ENCODE results near the gene CHODL.

The CHODL gene, protein sequence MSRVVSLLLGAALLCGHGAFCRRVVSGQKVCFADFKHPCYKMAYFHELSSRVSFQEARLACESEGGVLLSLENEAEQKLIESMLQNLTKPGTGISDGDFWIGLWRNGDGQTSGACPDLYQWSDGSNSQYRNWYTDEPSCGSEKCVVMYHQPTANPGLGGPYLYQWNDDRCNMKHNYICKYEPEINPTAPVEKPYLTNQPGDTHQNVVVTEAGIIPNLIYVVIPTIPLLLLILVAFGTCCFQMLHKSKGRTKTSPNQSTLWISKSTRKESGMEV

DNA sequence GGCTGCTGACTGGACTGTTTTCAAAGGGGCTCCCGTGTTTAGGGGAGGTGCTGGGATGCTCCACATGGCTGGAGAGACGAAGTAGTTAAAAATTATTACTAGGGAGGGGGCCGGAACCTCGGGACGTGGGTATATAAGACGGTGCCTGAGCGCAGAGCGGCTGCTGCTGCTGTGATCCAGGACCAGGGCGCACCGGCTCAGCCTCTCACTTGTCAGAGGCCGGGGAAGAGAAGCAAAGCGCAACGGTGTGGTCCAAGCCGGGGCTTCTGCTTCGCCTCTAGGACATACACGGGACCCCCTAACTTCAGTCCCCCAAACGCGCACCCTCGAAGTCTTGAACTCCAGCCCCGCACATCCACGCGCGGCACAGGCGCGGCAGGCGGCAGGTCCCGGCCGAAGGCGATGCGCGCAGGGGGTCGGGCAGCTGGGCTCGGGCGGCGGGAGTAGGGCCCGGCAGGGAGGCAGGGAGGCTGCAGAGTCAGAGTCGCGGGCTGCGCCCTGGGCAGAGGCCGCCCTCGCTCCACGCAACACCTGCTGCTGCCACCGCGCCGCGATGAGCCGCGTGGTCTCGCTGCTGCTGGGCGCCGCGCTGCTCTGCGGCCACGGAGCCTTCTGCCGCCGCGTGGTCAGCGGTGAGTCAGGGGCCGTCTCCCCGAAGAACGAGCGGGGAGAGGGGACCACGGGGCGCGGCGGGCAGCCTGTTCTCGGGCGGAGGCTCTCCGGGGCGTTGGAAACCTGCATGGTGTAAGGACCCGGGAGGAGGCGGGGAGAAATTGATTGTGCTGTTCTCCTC lies at the start of gene CHODL:
Gene CHODL (plus strand): TSS at position 163 of the 793 bp plus-strand sequence. CDS start 391 bp downstream, at position 554.
- no peak for DNase-seq (ENCODE audit: low read depth, low spot score)

DNA sequence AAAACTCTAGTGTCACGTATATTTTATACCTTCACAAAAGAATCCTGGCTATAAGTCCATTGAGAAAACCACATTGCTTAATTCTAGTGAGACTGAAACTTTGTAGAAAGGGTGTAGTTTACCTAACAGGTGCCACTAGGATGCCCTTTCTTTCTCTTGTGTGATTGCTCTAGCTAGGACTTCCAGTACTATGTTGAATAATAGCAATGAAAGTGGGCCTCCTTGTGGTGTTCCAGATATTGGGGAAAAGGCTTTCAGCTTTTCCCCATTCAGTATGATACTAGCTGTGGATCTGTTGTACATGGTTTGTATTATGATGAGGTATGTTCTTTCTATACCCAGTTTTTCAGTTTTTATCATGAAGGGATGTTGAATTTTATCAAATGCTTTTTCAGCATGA lies 39.7 kb upstream of the CHODL start:
- no peak for DNase-seq (ENCODE audit: low read depth, low spot score)

DNA sequence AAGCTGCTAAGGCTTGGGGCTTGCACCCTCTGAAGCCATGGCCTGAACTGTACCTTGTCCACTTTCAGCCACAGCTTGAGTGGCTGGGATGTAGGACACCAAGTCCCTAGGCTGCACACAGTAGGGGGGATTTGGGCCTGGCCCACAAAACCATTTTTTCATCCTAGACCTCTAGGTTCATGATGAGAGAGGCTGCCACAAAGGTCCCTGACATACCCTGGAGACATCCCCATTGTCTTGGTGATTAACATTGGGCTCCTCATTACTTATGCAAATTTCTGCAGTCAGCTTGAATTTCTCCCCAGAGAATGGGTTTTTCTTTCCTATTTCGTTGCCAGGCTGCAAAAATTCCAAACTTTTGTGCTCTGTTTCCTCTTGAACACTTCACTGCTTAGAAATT lies 26.3 kb upstream of the CHODL start:
- DNase-seq (ENCODE audit: low read depth, low spot score), result no peak

DNA sequence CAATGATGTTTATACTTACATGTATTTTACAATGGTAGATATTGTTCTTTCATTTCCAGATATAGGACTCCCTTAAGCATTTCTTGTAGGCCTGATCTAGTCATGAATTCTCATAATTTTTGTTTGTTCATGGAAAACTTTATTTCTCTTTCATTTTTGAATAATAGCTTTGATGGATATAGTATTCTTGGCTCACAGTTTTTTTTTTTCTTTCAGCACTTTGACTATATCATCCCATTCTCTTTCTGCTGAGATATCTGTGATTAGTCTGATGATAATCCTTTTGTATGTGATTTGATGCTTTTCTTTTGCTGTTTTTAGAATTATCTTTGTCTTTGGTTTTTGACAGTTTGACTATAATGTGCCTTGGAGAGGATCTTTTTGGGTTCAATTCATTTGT lies 24.1 kb upstream of the CHODL start:
- no peak for DNase-seq (ENCODE audit: low read depth, low spot score)

DNA sequence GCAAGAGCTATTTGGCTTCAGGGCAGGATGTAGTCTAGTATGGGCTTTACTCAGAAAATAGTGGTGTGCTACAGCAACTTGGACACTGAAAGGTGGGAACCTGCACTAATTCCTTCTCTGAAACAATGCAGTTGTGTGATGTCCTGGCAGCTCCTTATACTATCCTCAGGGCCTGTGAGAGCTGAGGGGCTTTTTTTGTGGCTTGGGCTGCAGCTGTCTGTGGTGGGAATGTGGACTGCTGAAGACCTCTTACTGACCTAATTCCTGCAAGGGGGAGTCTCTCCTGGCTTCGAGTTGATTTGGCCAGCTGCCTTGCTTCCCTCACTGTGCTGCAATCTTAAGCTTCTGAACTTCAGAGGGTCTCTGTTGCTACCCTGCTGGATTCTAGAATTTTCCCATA lies 22.3 kb upstream of the CHODL start:
- no peak for DNase-seq (ENCODE audit: low read depth, low spot score)

DNA sequence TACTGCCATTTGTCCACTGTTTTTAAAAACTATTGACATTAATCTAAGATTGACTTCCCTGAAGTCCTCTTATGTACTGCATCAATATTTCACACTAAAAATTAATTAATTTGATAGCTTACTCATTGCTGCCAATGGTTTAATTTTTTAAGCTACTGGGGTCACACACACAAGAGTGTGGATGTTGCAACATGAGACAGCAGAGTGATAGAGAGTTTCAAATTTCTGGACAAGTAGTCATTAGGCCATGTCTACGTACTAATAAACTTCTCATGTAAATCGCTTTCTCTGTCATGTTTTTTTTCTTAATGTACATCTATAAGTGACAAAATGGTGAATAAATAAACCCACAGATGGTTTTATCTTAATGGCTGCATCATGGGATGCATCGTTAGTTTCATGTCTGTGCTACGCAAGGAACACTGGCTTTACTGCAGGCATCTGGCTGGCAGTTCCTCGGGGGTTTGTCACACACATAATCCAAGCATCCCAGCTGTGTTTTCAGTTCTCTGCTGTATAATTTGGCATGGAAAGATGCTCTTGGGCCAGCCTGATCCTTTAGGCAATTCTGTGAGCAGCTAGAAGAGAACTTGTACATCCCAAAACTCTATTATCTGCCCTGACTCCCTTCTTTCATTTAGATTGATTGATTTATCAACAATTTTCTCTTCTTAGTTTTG lies 16.4 kb upstream of the CHODL start:
- no peak for DNase-seq (ENCODE audit: low read depth, low spot score)

DNA sequence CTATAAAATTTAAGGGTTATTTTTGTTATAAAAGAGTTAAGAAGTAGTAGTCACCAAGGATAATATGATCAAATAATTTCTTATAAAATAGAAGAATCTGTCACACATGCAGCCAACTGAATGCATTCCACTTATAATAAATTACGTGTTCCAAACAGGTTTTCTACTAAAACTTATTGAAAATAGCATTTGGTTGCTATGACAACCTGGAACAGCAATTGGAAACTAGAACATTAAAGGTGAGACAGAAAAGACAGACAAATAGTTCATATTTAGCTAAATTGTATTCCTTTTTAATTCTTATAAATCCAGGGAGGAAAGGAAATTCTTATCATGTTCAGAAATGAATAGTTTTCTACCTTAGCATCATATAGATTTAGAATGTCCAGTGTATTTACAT lies 9.1 kb upstream of the CHODL start:
- DNase-seq (ENCODE audit: low read depth, low spot score), result no peak

DNA sequence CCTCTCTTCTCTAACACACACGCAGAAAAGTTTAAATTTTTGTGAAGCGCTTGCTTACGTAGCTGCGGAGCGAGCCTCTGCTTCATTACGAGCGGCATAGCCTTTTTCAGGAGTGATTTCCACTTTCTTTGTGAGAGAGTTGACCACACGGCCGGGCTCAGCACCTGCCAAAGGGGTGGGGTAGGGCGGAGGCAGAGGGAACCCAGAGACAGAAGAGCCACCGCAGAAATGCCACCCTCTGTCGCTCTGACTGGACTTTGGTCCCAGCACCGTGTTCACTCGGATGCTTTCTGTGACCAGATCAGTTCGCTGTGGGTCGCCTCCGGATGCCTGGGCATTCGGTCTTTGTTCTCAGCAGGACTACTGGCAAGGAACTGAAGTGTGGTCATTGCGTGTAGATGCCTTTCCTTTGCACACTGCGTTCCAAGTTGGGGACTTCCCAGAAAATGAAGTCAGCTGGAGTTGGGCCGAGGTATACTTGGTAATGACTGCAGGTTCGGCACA lies 883 bp downstream of the CHODL start:
- no peak for DNase-seq (ENCODE audit: low read depth, low spot score)

DNA sequence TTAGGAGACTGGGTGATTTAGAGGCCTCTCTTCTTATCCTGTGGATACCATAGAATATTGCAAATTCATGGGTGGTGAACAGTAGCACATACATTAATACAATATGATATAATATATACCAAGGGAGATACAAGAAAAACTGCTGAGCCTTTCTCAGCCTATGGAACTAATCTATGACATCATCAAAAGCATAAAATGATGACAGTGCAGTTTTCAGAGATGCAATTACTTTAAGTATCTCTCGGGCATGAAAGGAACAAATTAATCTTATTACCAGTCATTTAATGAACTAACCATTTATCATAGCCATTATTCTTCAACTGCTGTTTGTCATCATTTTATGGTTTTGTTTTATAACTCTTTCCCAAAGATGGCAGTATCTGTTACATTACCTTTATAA lies 3.5 kb downstream of the CHODL start:
- DNase-seq (ENCODE audit: low read depth, low spot score), result no peak

DNA sequence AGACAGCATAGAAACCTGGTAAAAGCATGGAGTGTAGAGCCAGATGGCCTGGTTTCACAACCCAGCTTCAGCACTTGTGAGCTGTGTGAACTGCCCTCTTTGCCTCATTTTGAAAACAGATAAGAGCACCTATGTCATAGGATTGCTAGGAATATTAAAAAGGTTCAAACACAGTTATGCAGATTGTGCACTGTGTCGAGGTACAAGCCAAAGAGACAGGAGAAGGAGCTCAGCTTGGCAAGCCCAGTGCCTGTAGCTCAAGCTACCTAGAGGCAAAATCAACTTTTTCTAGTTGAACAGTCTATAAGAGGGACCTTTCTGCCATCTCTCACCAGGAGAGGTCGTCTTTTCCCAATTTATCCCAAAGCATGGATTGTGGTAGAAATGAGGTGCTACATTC lies 5.0 kb downstream of the CHODL start:
- DNase-seq (ENCODE audit: low read depth, low spot score), result no peak

DNA sequence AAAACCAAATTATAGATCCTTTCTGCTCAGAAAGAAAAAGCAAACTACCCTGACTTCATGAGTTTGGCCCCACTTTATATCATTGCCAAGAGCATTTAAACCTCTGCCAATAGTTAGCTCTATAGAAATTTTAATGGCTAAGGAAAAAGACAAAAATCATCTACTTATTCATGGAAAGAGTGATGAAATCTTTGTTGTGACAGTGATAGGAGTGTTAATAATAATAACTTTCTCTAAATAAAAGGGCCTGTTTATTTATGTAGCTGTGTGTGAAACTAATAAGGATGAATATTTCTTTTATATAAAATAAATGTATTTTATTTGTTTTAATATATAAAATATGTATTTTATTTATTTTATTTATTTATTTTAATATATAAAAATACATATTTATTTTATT lies 6.4 kb downstream of the CHODL start:
- DNase-seq (ENCODE audit: low read depth, low spot score), result no peak

DNA sequence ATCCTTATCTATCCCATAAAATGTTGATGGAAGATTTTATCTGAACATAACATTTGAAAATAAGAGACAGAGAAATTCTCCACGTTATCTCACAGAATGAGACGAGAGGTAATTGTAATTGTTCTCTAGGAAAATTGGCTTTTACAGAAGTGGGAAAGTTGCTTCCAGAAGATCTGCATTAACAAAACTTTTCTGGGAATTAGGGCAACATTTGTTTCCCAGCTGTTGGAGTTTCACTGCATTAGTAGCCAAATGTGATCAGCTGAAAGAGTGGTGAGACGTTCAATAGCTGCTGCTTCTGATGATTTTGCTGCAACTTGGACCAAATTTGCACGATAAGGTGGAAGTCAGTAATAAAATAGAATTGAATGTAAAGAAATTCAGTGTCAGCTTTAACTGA lies 7.6 kb downstream of the CHODL start:
- no peak for DNase-seq (ENCODE audit: low read depth, low spot score)

DNA sequence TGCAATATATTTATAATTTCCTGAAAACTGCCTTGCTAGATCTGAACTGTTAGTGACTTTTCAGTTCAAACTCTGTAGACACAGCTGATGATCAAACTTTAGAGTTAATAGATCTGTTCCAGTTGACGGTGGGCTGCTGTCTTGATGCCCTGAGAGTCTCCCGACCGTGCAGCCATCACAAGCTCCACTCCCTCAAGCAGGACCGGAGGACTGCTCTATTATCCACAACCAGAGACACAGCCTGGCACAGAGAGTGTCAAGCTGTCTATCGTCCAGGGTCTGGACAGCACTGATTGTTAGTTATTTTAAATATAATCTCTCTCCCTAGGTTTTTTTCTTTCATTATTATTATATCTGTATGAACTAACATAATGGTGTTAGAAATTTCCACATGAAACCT lies 8.0 kb downstream of the CHODL start:
- no peak for DNase-seq (ENCODE audit: low read depth, low spot score)

DNA sequence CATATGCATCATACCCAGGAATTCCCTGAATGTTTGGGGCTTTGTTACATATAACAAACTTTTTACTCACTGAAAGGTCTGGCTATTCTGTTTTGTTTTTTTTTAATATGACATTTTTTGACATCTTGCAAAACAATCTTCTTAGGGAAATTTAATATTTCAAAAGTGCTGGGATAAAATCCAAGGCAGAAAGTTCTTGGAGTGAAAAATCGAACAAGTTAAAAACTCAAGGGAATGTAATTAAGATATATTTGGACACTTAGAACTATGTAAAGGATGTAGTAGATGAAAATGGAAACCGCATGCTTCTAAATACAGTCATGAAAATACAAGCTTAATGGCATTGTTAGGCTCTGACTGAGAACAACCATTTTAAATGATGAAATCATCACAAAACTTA lies 8.6 kb downstream of the CHODL start:
- DNase-seq (ENCODE audit: low read depth, low spot score), result no peak

DNA sequence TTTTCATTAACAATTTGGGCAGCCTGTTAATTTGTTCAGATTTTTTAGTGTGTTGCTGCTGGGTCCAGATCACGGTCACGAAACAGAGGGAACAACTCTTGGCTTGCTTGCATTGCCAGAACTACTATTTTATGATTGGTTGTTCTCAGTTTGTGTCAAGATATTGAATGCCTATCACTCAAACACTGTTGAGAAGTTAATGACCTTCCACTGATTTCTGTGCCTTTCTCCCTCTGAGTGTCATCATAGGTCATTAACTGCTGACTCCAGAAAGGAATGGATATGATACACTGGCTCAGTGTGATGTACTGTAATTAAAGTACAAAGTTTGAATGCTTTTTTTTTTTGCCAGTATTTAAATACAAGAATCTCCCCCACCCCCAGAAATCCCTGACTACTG lies 9.2 kb downstream of the CHODL start:
- no peak for DNase-seq (ENCODE audit: low read depth, low spot score)

DNA sequence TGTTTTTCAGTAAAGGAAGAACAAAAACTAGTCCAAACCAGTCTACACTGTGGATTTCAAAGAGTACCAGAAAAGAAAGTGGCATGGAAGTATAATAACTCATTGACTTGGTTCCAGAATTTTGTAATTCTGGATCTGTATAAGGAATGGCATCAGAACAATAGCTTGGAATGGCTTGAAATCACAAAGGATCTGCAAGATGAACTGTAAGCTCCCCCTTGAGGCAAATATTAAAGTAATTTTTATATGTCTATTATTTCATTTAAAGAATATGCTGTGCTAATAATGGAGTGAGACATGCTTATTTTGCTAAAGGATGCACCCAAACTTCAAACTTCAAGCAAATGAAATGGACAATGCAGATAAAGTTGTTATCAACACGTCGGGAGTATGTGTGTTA lies 21.3 kb downstream of the CHODL start:
- no peak for DNase-seq (ENCODE audit: low read depth, low spot score)

DNA sequence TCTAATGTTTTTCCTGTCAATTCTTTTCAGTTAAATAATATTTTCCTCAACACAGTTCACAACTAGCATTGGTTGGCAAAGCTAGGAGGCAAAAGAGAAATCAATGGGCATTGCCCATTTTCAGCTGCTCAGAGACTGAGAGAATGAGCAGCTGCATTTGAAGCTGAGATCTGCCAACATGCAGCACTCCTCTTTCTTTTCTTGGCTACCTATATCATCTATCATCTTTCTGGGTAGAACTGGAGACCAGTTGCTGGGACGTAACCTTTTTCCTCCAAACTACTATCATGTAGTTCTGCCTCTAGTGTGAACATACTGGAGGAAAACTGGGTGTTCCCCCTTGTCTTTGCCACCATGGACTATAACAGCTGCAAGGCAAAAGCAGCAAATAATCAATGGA lies 22.9 kb downstream of the CHODL start:
- DNase-seq (ENCODE audit: low read depth, low spot score), result no peak

DNA sequence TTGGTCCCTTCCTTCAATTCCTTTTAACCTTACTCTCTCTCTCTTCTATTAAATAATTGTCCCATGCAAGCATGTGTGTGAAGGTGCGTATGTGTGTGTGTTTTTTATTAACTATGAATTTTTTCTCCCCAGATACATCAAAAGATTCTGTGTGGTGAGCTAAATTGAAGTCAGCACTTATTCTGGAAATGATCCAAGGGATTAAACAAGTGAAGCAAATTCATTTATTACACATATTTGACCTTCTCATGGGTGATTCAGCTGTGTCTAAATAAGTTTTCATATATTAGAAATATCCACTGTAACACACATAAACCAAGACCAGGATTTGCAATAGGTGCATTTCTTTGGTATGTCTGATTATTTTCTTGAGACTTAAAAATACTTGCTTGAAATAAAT lies 24.3 kb downstream of the CHODL start:
- no peak for DNase-seq (ENCODE audit: low read depth, low spot score)

DNA sequence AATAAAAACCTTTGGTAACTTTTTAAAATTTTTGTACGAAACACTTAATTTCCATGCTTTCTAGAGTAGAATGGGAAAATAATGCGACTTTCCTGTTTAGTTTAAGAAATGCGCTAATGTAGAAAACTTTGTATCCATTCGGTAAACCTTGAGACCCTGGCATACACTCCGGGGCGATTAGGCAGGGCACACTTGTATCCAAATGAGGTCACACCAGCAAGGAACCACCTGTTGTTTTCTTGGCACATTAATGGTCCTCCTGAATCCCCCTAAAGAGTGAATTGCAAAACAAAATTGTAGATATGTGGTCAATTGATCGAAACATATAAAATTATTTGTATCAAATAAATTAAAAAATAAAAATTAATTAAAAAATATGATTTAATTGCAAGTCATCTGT lies 25.2 kb downstream of the CHODL start:
- DNase-seq (ENCODE audit: low read depth, low spot score), result no peak

DNA sequence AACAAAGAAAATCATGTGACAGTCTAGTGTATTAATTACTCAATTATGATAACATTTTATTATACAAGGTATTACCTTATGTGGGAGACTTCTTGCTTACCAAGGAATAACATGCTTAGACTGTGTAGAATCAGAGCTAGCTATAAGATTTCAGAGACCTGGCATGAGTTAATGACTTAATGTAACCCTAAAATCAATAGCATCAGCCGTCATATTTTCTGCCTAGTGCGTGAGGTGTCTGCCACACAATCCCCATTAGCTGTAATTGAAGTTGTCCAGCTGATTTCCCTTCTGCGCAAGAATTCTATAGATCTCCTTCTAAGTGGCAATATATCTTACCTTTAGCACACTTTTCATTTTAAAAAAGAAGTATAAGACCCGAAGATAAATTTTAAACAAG lies 28.8 kb downstream of the CHODL start:
- no peak for DNase-seq (ENCODE audit: low read depth, low spot score)

DNA sequence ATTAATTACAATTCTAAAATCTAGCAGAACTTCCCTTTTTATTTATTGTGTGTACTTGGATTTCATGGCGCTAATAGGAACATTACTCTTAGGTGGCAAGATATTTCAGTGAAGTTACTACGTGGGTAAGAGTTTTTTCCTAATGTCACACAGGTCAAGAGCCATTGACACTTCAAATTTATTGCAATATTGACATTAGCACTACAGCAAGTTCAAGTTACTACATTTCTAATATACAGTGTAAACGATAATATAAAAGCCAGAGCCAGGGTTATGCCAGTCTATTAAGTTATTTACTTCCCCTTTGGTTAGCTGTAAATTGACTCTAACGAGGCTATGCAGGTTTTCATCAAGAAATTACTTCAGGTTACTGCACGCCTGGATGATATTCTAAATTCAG lies 29.7 kb downstream of the CHODL start:
- DNase-seq (ENCODE audit: low read depth, low spot score), result no peak

DNA sequence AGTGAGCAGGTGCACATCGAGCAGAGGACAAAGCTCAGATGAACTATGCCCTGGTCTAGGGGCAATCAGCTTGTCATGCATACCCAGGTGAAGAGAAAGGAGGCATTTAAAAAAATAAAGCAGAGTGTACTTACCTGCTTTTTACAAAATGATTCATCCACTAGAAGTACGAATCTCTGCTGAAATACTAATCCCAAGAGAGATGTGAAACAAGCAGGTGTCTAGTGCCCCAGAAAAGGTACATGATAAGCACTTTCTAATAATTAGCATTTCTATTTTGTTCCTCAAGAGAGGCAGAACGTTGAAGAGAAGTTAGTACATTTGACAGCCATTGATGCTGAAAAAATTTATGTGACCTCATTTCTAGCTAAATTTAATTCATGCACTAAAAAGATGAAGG lies 31.1 kb downstream of the CHODL start:
- DNase-seq (ENCODE audit: low read depth, low spot score), result no peak

DNA sequence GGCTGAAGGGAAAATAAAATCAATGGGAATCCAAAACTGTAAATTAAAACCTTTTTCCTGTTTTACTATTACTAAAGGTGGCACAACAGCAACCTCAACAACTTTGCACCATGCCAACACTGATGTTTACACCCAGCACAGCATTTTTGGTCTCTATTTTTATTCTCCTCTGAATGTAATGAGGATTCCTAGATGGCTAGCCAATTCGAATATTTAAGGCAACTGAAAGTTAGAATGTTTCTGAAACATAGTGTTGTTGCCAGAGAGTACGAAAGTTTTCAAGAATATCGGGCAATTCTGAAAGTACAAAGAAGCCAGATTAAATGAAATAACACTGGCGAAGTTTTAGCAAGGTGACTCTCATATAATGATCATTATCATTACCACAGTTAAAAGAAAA lies 40.7 kb downstream of the CHODL start:
- no peak for DNase-seq (ENCODE audit: low read depth, low spot score)
